ENCODE results near the gene MRPS27.

DNA sequence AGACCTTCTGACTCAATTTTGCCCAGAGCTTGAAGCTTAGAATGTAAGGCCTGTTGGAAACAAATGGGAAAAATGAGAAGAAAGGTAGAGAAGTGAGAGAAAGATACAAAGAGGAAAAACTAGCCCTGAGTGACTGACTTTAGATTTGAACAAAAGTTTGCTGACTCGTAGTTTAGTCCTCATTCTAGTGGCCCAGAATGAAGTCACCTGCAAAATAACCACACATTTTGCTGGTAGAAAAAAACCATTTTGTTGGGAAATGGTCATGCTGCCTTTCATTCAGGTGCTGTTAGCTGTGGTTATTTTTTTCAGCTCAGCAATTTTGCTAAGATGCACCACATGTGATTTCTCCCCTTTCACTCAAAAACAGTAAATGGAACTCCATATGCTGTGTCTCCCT lies 98.9 kb downstream of the MRPS27 start:
- no peak for TF ChIP-seq SIN3A (IDR thresholded peaks at IDR 0.05; ENCODE audit: borderline replicate concordance, insufficient read depth, low read length)
- TF ChIP-seq TAF1 (IDR thresholded peaks at IDR 0.05; ENCODE audit: borderline replicate concordance, insufficient read depth, low read length) = no peak
- no peak for TF ChIP-seq POLR2AphosphoS5 (IDR thresholded peaks at IDR 0.05; ENCODE audit: low read depth, low read length)
